Ishikawa (cell line): Measurements from ENCODE around the gene CDC42EP3.

Experiments used
- CEBPB ChIP-seq: IDR thresholded peaks from 2 replicates; pipeline ENCODE4 v1.6.1; 2012
- CREB1 ChIP-seq: IDR thresholded peaks from 2 replicates; pipeline ENCODE4 v1.6.1; 2012; ENCODE audit warnings: low read depth
- EGR1 ChIP-seq: IDR thresholded peaks from 2 replicates; pipeline ENCODE4 v1.6.1; 2012
- EP300 ChIP-seq: IDR thresholded peaks from 2 replicates; pipeline ENCODE4 v1.6.1; 2012; ENCODE audit warnings: borderline replicate concordance
- FOXM1 ChIP-seq: IDR thresholded peaks from 2 replicates; pipeline ENCODE4 v1.6.1; 2012; ENCODE audit warnings: low read depth, borderline replicate concordance
- MAX ChIP-seq: IDR thresholded peaks from 2 replicates; pipeline ENCODE4 v1.6.1; 2012
- NFIC ChIP-seq: IDR thresholded peaks from 2 replicates; pipeline ENCODE4 v1.6.1; 2012
- RAD21 ChIP-seq: IDR thresholded peaks from 2 replicates; pipeline ENCODE4 v1.6.1; 2012; ENCODE audit warnings: low read depth
- REST ChIP-seq: IDR thresholded peaks from 2 replicates; pipeline ENCODE4 v1.6.1; 2012; ENCODE audit warnings: low read depth, mild to moderate bottlenecking
- TAF1 ChIP-seq: IDR thresholded peaks from 2 replicates; pipeline ENCODE4 v1.6.1; 2012; ENCODE audit warnings: low read depth, mild to moderate bottlenecking
- TCF12 ChIP-seq: IDR thresholded peaks from 2 replicates; pipeline ENCODE4 v1.6.1; 2012; ENCODE audit warnings: low read depth
- TEAD4 ChIP-seq: IDR thresholded peaks from 2 replicates; pipeline ENCODE4 v1.6.1; 2012
- USF1 ChIP-seq: IDR thresholded peaks from 2 replicates; pipeline ENCODE4 v1.6.1; 2012
- YY1 ChIP-seq: IDR thresholded peaks from 2 replicates; pipeline ENCODE4 v1.6.1; 2012; ENCODE audit warnings: low read depth
- ZBTB7A ChIP-seq: IDR thresholded peaks from 2 replicates; pipeline ENCODE4 v1.6.1; 2012; ENCODE audit warnings: low read depth

CDC42EP3 gene

GRCh38 chr2:37618326-37618725 lies 53.1 kb downstream of the CDC42EP3 start:
- TF ChIP-seq TAF1, result no peak
- no peak for TF ChIP-seq TCF12
- no peak for TF ChIP-seq NFIC

DNA sequence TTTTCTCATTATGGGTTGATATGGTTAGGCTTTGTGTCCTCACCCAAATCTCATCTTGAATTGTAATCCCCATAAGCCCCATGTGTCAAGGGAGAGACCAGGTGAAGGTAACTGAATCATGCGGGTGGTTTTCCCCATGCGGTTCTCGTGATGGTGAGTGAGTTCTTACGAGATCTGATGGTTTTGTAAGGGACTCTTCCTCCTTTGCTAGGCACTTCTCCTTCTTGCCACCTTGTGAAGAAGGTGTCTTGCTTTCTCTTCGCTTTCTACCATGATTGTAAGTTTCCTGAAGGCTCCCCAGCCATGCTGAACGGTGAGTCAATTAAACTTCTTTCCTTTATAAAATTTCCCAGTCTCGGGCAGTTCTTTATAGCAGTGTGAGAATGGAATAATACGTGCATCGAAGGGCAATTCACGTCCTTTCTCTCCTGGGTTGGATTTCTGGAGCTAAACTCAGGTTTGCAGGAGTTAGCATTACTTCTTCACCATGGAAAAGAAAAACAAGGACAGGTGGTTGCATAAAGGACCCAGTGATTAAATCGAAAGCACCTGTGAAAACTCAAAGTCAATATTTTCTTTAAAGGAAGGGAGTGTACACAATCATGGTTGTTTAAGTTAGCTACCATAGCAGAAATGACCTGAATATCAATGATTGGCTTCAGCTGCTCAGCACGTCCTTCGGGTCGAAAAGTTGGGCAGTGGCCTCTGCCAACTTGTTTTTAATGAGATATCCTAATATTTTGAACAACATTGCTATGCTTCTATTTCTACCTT lies 54.1 kb downstream of the CDC42EP3 start:
- no peak for TF ChIP-seq YY1
- no peak for TF ChIP-seq CREB1
- no peak for TF ChIP-seq MAX
- TF ChIP-seq TEAD4, result no peak
- no peak for TF ChIP-seq FOXM1
- no peak for TF ChIP-seq EGR1
- no peak for TF ChIP-seq CEBPB
- no peak for TF ChIP-seq TAF1
- TF ChIP-seq TCF12, result no peak
- TF ChIP-seq REST, result no peak
- no peak for TF ChIP-seq RAD21
- TF ChIP-seq EP300, result no peak
- TF ChIP-seq USF1, result no peak
- no peak for TF ChIP-seq NFIC
- no peak for TF ChIP-seq ZBTB7A

DNA sequence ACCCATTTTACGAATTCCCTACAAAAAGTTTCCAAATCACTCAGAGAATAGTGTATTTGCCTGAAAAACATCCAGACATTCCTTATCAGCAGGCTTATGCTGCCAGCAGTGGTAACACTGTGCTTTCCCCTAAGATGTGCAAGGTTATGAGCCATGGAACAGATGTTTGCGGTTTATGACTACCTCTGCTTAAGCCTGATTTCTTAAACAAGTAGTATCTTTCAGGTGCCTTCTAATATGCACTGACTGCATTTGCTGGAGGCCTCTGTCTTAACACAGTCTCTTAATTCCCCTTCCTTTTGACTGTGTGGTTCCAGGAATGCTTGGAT lies 54.8 kb downstream of the CDC42EP3 start:
- TF ChIP-seq RAD21 (no peak), TCF12 (no peak), MAX (no peak), TAF1 (no peak), NFIC (no peak), USF1 (no peak), CEBPB (no peak), EGR1 (no peak), FOXM1 (no peak), CREB1 (no peak), TEAD4 (no peak), EP300 (no peak), YY1 (no peak)

GRCh38 chr2:37615804-37616676 lies 55.4 kb downstream of the CDC42EP3 start:
- TF ChIP-seq TEAD4 (no peak), CREB1 (no peak), EGR1 (no peak), RAD21 (no peak), ZBTB7A (no peak), REST (no peak)

GRCh38 chr2:37614061-37614738 lies 57.2 kb downstream of the CDC42EP3 start:
- TF ChIP-seq ZBTB7A, result no peak
- TF ChIP-seq USF1, result no peak
- no peak for TF ChIP-seq TCF12
- TF ChIP-seq TEAD4, result no peak
- no peak for TF ChIP-seq EGR1
- no peak for TF ChIP-seq NFIC
- no peak for TF ChIP-seq TAF1
- no peak for TF ChIP-seq CREB1
- no peak for TF ChIP-seq REST
